GM12864 (cell line): ENCODE measurements around the gene SMIM32.

Experiments used
- DNase-seq: peaks from one replicate; pipeline ENCODE4 v3.0.0-alpha.2; 2011; ENCODE audit warnings: low read depth
- H3K4me3 ChIP-seq: 2 replicates; pipeline ENCODE4 v1.5.1; 2011; ENCODE audit warnings: mild to moderate bottlenecking, low read depth, low read length, control low read depth
- TF ChIP-seq, protein P1 (sequence below): IDR thresholded peaks from 2 replicates; pipeline ENCODE4 v1.5.1; 2011; ENCODE audit warnings: low read depth, mild to moderate bottlenecking, moderate library complexity, low read length, control low read depth, inconsistent platforms; ENCODE audit errors: missing control alignments

Gene SMIM32

DNA sequence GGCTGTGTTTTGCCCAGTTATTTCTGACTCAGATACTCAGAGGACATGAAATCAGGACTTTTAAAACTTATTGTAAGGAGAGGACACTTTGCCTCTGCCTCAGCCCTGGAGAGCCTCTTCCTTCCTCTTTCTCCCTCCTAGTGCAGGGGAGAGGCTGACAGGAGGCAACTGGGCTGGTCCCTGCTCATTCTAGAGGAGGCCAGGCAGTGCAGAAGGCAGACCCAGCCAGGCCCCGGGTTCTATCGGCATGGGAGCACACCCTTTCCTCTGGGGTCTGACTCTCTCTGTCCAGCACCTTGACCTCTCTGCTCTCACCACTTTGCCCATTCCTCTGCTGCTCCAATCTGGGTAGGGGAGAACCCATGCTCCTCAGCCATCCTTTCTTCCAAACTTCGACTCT is 16.0 kb upstream of the SMIM32 start:
- DNase-seq: no peak
- TF ChIP-seq, protein P1, sequence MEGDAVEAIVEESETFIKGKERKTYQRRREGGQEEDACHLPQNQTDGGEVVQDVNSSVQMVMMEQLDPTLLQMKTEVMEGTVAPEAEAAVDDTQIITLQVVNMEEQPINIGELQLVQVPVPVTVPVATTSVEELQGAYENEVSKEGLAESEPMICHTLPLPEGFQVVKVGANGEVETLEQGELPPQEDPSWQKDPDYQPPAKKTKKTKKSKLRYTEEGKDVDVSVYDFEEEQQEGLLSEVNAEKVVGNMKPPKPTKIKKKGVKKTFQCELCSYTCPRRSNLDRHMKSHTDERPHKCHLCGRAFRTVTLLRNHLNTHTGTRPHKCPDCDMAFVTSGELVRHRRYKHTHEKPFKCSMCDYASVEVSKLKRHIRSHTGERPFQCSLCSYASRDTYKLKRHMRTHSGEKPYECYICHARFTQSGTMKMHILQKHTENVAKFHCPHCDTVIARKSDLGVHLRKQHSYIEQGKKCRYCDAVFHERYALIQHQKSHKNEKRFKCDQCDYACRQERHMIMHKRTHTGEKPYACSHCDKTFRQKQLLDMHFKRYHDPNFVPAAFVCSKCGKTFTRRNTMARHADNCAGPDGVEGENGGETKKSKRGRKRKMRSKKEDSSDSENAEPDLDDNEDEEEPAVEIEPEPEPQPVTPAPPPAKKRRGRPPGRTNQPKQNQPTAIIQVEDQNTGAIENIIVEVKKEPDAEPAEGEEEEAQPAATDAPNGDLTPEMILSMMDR: no peak

DNA sequence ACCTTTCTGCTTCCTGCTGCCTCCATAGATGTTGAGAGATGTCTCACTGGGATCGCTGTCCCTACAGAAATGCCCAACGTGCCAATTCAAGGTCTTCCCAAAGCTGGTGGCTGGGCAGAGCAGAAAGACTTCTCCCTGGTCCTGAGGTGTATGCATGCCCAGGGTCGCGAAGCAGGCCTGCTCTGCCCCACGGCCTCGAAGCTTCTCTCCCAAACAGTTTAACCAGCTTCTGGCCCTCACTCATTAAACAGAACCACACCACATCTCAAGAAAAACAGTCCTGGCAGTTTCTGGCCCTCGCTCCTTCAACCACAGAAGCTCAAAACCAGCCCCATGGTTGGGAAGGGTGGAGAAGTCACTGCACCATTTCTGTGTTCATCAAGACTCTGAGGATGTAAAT is 14.7 kb upstream of the SMIM32 start:
- TF ChIP-seq, protein P1: no peak
- no peak for DNase-seq
- no peak overlapping the region for H3K4me3 ChIP-seq

More for the DNA sequence above, 16.0 kb upstream of the SMIM32 start:
- H3K4me3 ChIP-seq: no peak overlapping the region

DNA sequence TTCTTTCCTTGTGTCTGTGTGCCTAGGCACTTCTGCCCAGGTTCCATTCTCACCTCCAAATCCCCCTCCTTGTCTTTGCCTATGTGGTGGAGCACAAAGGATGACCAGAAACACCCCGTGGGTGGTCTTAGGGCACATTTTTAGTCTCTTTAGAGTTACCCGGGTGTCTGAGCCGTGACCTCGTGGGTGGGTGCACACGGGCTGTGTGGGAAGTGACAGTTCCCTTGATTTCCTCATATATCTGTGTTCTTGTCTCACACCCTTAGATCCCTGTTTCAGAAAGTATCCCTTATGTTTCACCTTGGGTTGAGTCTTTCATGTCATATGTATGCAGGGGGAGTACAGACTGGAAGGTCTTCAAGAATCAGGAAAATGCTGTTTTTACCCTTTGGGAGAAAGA is 13.4 kb upstream of the SMIM32 start:
- H3K4me3 ChIP-seq: no peak overlapping the region
- TF ChIP-seq, protein P1: no peak
- no peak for DNase-seq

DNA sequence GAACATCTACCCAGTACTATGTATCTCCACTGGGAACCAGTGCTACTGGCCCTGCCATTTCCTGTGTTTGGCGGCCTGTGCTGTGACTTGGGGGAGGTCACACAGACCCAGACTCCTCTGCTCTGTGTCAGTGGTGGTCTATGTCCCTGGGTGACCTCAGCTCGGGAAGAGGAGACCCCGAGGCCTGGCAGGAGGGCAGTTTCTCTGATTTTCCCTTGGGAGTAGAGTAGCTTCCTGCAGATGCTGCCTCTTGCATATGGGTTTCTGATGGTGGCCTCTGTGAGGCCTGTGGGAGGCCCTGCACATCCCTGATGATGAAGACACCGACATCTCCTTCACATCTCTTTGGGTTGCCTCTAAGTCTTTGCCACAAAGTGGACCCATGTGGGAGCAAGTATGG is 13.0 kb upstream of the SMIM32 start:
- no peak for DNase-seq
- TF ChIP-seq, protein P1: no peak
- H3K4me3 ChIP-seq: no peak overlapping the region

DNA sequence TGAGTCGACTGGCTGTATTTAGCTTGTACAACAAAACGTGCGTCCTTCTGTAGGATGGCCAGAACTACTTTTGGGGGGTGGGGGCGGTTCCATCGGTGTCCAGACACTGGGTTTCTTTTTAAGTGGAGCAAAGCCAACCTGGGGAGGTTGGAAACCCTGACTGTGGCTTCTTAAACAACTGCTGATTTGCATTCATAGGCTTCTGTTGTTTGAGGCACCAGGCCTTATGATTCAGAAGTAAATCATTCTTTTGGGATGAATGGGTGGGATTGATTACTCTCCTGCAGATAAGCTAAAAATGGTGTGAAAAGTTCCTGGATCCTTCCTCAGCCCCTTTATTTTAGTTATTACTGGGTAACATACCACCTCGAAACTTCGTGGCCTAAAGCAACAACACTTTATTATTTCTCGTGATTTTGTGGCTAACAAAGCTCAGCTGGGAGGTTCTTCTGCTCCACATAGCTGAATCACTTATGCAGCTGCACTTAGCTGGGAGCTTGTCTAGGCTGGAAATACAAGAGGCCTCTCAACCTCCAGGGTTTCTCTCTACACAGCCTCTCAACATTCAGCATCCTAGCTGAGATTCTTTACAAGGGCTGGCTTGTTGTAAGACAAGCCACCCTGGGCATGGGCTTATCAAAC is 12.2 kb upstream of the SMIM32 start:
- no peak for DNase-seq
- no peak overlapping the region for H3K4me3 ChIP-seq
- TF ChIP-seq, protein P1: no peak

DNA sequence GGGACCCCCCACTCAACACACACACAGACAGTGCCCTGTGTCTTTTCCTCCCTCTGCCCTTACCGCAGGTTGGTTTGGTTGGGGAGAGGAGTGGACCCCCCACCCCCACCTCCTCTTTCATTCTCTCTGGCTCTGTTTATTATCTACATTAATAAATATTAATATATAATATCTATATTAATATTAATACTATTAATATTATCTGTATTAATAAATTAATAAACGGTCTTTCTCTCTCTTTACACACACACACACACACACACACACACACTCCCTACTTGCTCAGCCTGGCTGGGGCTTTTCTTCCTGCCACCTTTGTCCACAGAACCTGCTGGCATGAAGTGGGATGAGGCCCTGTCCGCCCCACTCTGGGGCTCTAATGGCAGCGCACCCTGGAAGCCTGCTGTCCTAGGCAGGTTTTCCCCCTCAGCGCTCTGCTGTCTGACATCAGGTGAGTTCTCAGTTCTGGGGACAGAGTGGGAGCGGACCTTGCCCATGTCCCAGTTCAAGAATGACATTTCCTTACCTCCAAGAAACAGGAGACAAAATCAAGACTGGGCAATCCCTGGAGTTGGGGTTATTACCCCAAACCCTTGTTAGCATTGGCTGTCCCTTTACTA is 10.5 kb upstream of the SMIM32 start:
- TF ChIP-seq, protein P1: no peak
- DNase-seq: no peak
- H3K4me3 ChIP-seq: no peak overlapping the region
